Activated CD4-positive, alpha-beta T cell treated with anti-CD3 and anti-CD28 coated beads, Interleukin-2, amount 50 U/mL, for 48 hours (primary cell): Measurements from ENCODE around the gene NEO1.

ENCODE experiments used
- DNase-seq, 2 experiments: peaks; one replicate each; pipeline ENCODE4 v3.0.0-alpha.2; 2020

Gene NEO1

GRCh38 chr15:73313861-73314260 is 261.6 kb downstream of the NEO1 start:
- no peak for DNase-seq

- DNase-seq: no peak
Measured at GRCh38 chr15:73317651-73318462, 265.6 kb downstream of the NEO1 start.

- no peak for DNase-seq
Measured at GRCh38 chr15:73318463-73319351, 266.4 kb downstream of the NEO1 start.

- no peak for DNase-seq
Measured at GRCh38 chr15:73319460-73320245, 267.4 kb downstream of the NEO1 start.

GRCh38 chr15:73320619-73321180 is 268.4 kb downstream of the NEO1 start:
- no peak for DNase-seq

GRCh38 chr15:73321496-73322450 is 269.5 kb downstream of the NEO1 start:
- DNase-seq: no peak

- DNase-seq: no peak
Measured at GRCh38 chr15:73322665-73323373, 270.6 kb downstream of the NEO1 start.

- no peak for DNase-seq
Measured at GRCh38 chr15:73323374-73323955, 271.2 kb downstream of the NEO1 start.

GRCh38 chr15:73323956-73324355 is 271.7 kb downstream of the NEO1 start:
- no peak for DNase-seq

- no peak for DNase-seq
Measured at GRCh38 chr15:73324496-73325170, 272.4 kb downstream of the NEO1 start.

- peak in 1 of 2 experiments; percentile 15 for DNase-seq
Measured at GRCh38 chr15:73325191-73325861, 273.1 kb downstream of the NEO1 start.

- DNase-seq: no peak
Measured at GRCh38 chr15:73326157-73326556, 273.9 kb downstream of the NEO1 start.

GRCh38 chr15:73328149-73328820 is 276.0 kb downstream of the NEO1 start:
- no peak for DNase-seq

GRCh38 chr15:73328981-73329380 is 276.7 kb downstream of the NEO1 start:
- no peak for DNase-seq

- no peak for DNase-seq
Measured at GRCh38 chr15:73329501-73330200, 277.4 kb downstream of the NEO1 start.

- no peak for DNase-seq
Measured at GRCh38 chr15:73330206-73331051, 278.2 kb downstream of the NEO1 start.

GRCh38 chr15:73331501-73331900 is 279.2 kb downstream of the NEO1 start:
- DNase-seq: no peak
